GM11168 (cell line): ENCODE measurements around the gene FBXO48.

ENCODE experiments used
- in situ Hi-C: fragments of 300-500 bp; cut with MboI; formaldehyde crosslinking; loops from one replicate; pipeline ENCODE4 v1.12.0; 2022; ENCODE audit warnings: low sequenced_read_pairs; ENCODE audit not compliant: unreplicated experiment

The FBXO48 gene

GRCh38 chr2:68417926-68418325 lies 49.2 kb downstream of the FBXO48 start:
- in situ Hi-C loops, result no loop called here

- in situ Hi-C loops, result no loop called here
These were observed 50.9 kb downstream of the FBXO48 start for GRCh38 chr2:68416081-68416675.

- in situ Hi-C loops, result no loop called here
These were observed 51.6 kb downstream of the FBXO48 start for GRCh38 chr2:68415521-68415920.

- in situ Hi-C loops, result no loop called here
These were observed 52.2 kb downstream of the FBXO48 start for GRCh38 chr2:68414876-68415275.

- in situ Hi-C loops, result no loop called here
These were observed 52.6 kb downstream of the FBXO48 start for GRCh38 chr2:68414452-68414851.

GRCh38 chr2:68413466-68413865 lies 53.6 kb downstream of the FBXO48 start:
- in situ Hi-C loops, result no loop called here

GRCh38 chr2:68412127-68412819 lies 54.8 kb downstream of the FBXO48 start:
- in situ Hi-C loops, result no loop called here

- in situ Hi-C loops, result no loop called here
These were observed 55.5 kb downstream of the FBXO48 start for GRCh38 chr2:68411397-68412126.
